HepG2 (cell line): ENCODE data around the gene ZNF578. TPM values are rescaled to one million over a fixed set of nuclear protein-coding genes. Genes with fewer than 3 reads are reported as not detected.

Experiments used
- ATAC-seq: fragments of 200-7000 bp; cut with Tn5 transposase; 3 replicates; pipeline ENCODE4 v1.9.1; 2020; ENCODE audit warnings: mild to moderate bottlenecking, moderate library complexity
- BruUV-seq: library from RNA; stranded (reverse); fragments of 400-500 nt; replicated peaks from 2 replicates; lab custom pipeline; 2021; lab: Mats Ljungman, UMichigan
- CTCF ChIA-PET: fragments of 300-600 bp; formaldehyde crosslinking; extraction: SDS; loops from one replicate; lab custom pipeline; 2021; ENCODE audit warnings: low total read pairs, inconsistent platforms, low intra/inter-chr PET ratio; lab: Yijun Ruan, JAX
- POLR2A ChIA-PET: fragments of 350-600 bp; sonication (Branson Sonifier 250); formaldehyde crosslinking; loops from one replicate; lab custom pipeline; 2020; ENCODE audit warnings: antibody characterized with exemption, inconsistent platforms; lab: Yijun Ruan, JAX
- DNase-seq: peaks from one replicate; pipeline ENCODE4 v3.0.0-alpha.2; 2015; ENCODE audit warnings: low spot score
- FAIRE-seq: peaks from 3 replicates; lab custom pipeline; 2011; peaks lifted over from hg19 to GRCh38; lab: Jason Lieb, UNC
- H2AFZ ChIP-seq: one replicate; pipeline ENCODE4 v1.6.1; 2011; ENCODE audit warnings: low read length, inconsistent platforms
- H3K27ac ChIP-seq: fragments of 300-600 bp; 3 replicates; pipeline ENCODE4 v1.8.0; 2011; ENCODE audit warnings: mixed run types, mild to moderate bottlenecking, mixed read lengths, low read length, inconsistent platforms; ENCODE audit not compliant: insufficient read depth; ENCODE audit errors: extremely low read length
- H3K27me3 ChIP-seq, 2 experiments: fragments of 200-600 bp in 1 of 2; 2 replicates in 1 of 2; 3 replicates in 1 of 2; pipeline versions ENCODE4 v1.6.0 to v1.8.0; 2011; ENCODE audit warnings: low read length in 2 of 2, mild to moderate bottlenecking in 2 of 2, moderate library complexity in 2 of 2, inconsistent platforms in 1 of 2; ENCODE audit not compliant: insufficient read depth in 2 of 2, control insufficient read depth in 1 of 2
- H3K36me3 ChIP-seq, 2 experiments: fragments of 200-600 bp in 1 of 2; replicated peaks in 1 of 2; 2 replicates in 1 of 2; 3 replicates in 1 of 2; pipeline versions ENCODE4 v1.5.1 to v1.8.0; 2011; ENCODE audit warnings: low read length in 2 of 2, inconsistent platforms in 1 of 2; ENCODE audit not compliant: insufficient read depth in 2 of 2, control insufficient read depth in 1 of 2
- H3K4me1 ChIP-seq: 2 replicates; pipeline ENCODE4 v1.5.1; 2012; ENCODE audit warnings: low read length, inconsistent platforms; ENCODE audit not compliant: insufficient read depth
- H3K4me2 ChIP-seq: 2 replicates; pipeline ENCODE4 v1.6.0; 2011; ENCODE audit warnings: low read depth, low read length, inconsistent platforms
- H3K4me3 ChIP-seq, 3 experiments: fragments of 200-600 bp in 1 of 3; sonication (generic), shearing (Covaris generic) in 1 of 3; replicated peaks in 1 of 3; 2 replicates each; pipeline ENCODE4 v1.5.1; 2011 to 2016; ENCODE audit warnings: low read length in 3 of 3, inconsistent platforms in 2 of 3, low read depth in 2 of 3, mild to moderate bottlenecking in 2 of 3, control low read depth in 1 of 3, mixed read lengths in 1 of 3; ENCODE audit not compliant: insufficient read depth in 1 of 3
- H3K79me2 ChIP-seq: one replicate; pipeline ENCODE4 v1.6.1; 2011; ENCODE audit warnings: low read length, inconsistent platforms; ENCODE audit not compliant: insufficient read depth
- H3K9ac ChIP-seq: 2 replicates; pipeline ENCODE4 v1.6.0; 2011; ENCODE audit warnings: mild to moderate bottlenecking, low read depth, low read length, inconsistent platforms; ENCODE audit not compliant: insufficient read depth
- H3K9me3 ChIP-seq: 2 replicates; pipeline ENCODE4 v1.5.1; 2012; ENCODE audit warnings: mild to moderate bottlenecking, low read length
- H4K20me1 ChIP-seq: 2 replicates; pipeline ENCODE4 v1.6.0; 2011; ENCODE audit warnings: inconsistent platforms, mild to moderate bottlenecking, low read length, moderate library complexity; ENCODE audit not compliant: insufficient read depth
- KLF13 ChIP-seq: sonication (generic); formaldehyde crosslinking; IDR thresholded peaks from 2 replicates; pipeline ENCODE4 v1.4.0; 2020; ENCODE audit warnings: mild to moderate bottlenecking, missing genetic modification reagents
- KMT2A ChIP-seq: sonication (generic); formaldehyde crosslinking; IDR thresholded peaks from 2 replicates; pipeline ENCODE4 v1.4.0; 2020; ENCODE audit warnings: missing genetic modification reagents
- MTA1 ChIP-seq: sonication (generic); formaldehyde crosslinking; IDR thresholded peaks from 2 replicates; pipeline ENCODE4 v1.4.0; 2020; ENCODE audit warnings: missing genetic modification reagents, mild to moderate bottlenecking, borderline replicate concordance
- PRMT3 ChIP-seq: sonication (generic); formaldehyde crosslinking; IDR thresholded peaks from 2 replicates; pipeline ENCODE4 v1.8.1; 2022; ENCODE audit warnings: low read depth, mild to moderate bottlenecking, moderate library complexity, missing genetic modification reagents, borderline replicate concordance
- RBAK ChIP-seq: sonication (generic); formaldehyde crosslinking; IDR thresholded peaks from 2 replicates; pipeline ENCODE4 v1.5.1; 2020; ENCODE audit warnings: mild to moderate bottlenecking, missing genetic modification reagents
- RFXANK ChIP-seq: IDR thresholded peaks from 2 replicates; pipeline ENCODE4 v1.6.1; 2016
- SAP130 ChIP-seq: IDR thresholded peaks from 2 replicates; pipeline ENCODE4 v1.6.1; 2016; ENCODE audit warnings: low read depth
- ZBTB7B ChIP-seq: sonication (generic); formaldehyde crosslinking; IDR thresholded peaks from 2 replicates; pipeline ENCODE4 v1.4.0; 2020; ENCODE audit warnings: missing genetic modification reagents
- ZNF256 ChIP-seq: sonication (generic); formaldehyde crosslinking; conservative IDR thresholded peaks from 2 replicates; pipeline ENCODE4 v1.4.0; 2020; ENCODE audit warnings: missing genetic modification reagents
- ZNF343 ChIP-seq: sonication (generic); formaldehyde crosslinking; IDR thresholded peaks from 2 replicates; pipeline ENCODE4 v1.4.0; 2020; ENCODE audit warnings: mild to moderate bottlenecking, missing genetic modification reagents
- ZNF501 ChIP-seq: sonication (generic); formaldehyde crosslinking; IDR thresholded peaks from 2 replicates; pipeline ENCODE4 v1.5.1; 2020; ENCODE audit warnings: mild to moderate bottlenecking, moderate library complexity, missing genetic modification reagents
- ZNF546 ChIP-seq: sonication (generic); formaldehyde crosslinking; conservative IDR thresholded peaks from 2 replicates; pipeline ENCODE4 v1.8.1; 2023; ENCODE audit warnings: mild to moderate bottlenecking, missing genetic modification reagents
- ZNF768 ChIP-seq: sonication (generic); formaldehyde crosslinking; IDR thresholded peaks from 2 replicates; pipeline ENCODE4 v1.4.0; 2020; ENCODE audit warnings: missing genetic modification reagents
- WGBS: methylation state at CpG from one replicate; pipeline ENCODE4 v1.1.6; 2017; ENCODE audit warnings: low lambda C conversion rate; 5-methylcytosine and 5-hydroxymethylcytosine counted together
- in situ Hi-C: cut with HindIII; loops from 2 replicates; pipeline ENCODE4 v1.10.0; 2017; ENCODE audit warnings: low pct_unique_long_range_greater_than_20kb; ENCODE audit not compliant: extremely low pct_ligation_motif_present
- intact Hi-C: fragments of 100-400 bp; cut with micrococcal nuclease; formaldehyde crosslinking; loops from one replicate; pipeline ENCODE4 v1.10.0; 2022; ENCODE audit not compliant: unreplicated experiment
- polyA plus RNA-seq, 8 experiments: library from polyadenylated mRNA; depleted of rRNA in 3 of 8; stranded (reverse) in 7 of 8; unstranded in 1 of 8; fragments of >200 nt; fragmentation: Illumina TruSeq in 4 of 8; extraction: Trizol in 4 of 8; gene quantifications; 2 replicates each; pipeline versions ENCODE4 v1.2.1 to v1.2.3, GENCODE V29; 2011 to 2016; ENCODE audit warnings: low read depth in 4 of 8, missing spikeins in 1 of 8, mixed read lengths in 1 of 8; ENCODE audit not compliant: insufficient read depth in 1 of 8
- total RNA-seq, 5 experiments: library from RNA; depleted of rRNA; stranded (reverse); fragments of >200 nt; fragmentation: Illumina TruSeq; extraction: Trizol; gene quantifications; 2 replicates each; pipeline ENCODE4 v1.2.3, GENCODE V29; 2016; ENCODE audit warnings: low read depth in 1 of 5
- TF ChIP-seq, protein P1 (sequence below): IDR thresholded peaks from 2 replicates; pipeline ENCODE4 v1.6.1; 2016
- TF ChIP-seq, protein P2 (sequence below): sonication (generic); formaldehyde crosslinking; IDR thresholded peaks from 2 replicates; pipeline ENCODE4 v1.8.1; 2022; ENCODE audit warnings: low read depth, mild to moderate bottlenecking, missing genetic modification reagents
- TF ChIP-seq, protein P3 (sequence below): sonication (generic); formaldehyde crosslinking; IDR thresholded peaks from 2 replicates; pipeline ENCODE4 v1.9.0; 2021; ENCODE audit warnings: missing genetic modification reagents, mild to moderate bottlenecking, borderline replicate concordance
- TF ChIP-seq, protein P4 (sequence below): sonication (generic); formaldehyde crosslinking; IDR thresholded peaks from 2 replicates; pipeline ENCODE4 v1.8.1; 2023; ENCODE audit warnings: missing genetic modification reagents, mild to moderate bottlenecking, borderline replicate concordance
- TF ChIP-seq, protein P5 (sequence below): sonication (generic); formaldehyde crosslinking; IDR thresholded peaks from 2 replicates; pipeline ENCODE4 v1.4.0; 2020; ENCODE audit warnings: missing genetic modification reagents

ZNF578 gene
- total and polyA plus RNA-seq, 2 of the 13 experiments (the other 11 are each of a cell fraction or from before 2014, with no cell fraction given), result not detected

DNA sequence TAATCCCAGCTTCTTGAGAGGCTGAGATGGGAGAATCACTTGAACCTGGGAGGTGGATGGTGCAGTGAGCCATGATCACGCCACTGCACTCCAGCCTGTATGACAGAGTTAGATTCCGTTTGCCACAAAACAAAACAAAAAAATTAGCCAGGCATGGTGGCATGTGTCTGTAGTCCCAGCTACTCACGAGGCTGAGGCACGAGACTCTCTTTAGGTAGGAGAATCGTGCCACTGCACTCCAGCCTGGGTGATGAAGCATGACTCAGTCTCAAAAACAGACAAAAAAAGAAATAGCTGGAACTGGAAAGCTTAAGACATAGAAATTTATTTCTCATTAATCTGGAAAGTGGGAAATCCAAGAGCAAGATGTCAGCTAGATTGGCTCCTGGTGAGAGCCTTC lies 53.9 kb downstream of the ZNF578 start:
- WGBS, result 3% methylated on average over 5 of the region's 5 CpGs
- POLR2A ChIA-PET, result no interaction called here
- Histone ChIP-seq H3K27ac (no peak overlapping the region), H3K9me3 (peaks cover 43% of the 10 kb centered on the region), H2AFZ (no peak overlapping the region), H3K9ac (no peak overlapping the region), H3K27me3 (no peaks in the 10 kb centered on the region), H3K4me2 (no peak overlapping the region), H4K20me1 (no peaks in the 10 kb centered on the region), H3K36me3 (no peaks in the 10 kb centered on the region), H3K79me2 (no peaks in the 10 kb centered on the region), H3K4me3 (no peak overlapping the region), H3K4me1 (no peaks in the 10 kb centered on the region)
- in situ Hi-C loops, result no loop called here
- ATAC-seq, result no peak
- DNase-seq, result no peak
- intact Hi-C loops, result no loop called here
- no peak for FAIRE-seq
- no TSS peak for BruUV-seq
- CTCF ChIA-PET, result no interaction called here
- TF ChIP-seq RFXANK (CRISPR knock-in tag) (no peak), ZNF501 (CRISPR knock-in tag) (no peak), ZNF343 (CRISPR knock-in tag) (no peak), MTA1 (CRISPR knock-in tag) (no peak), SAP130 (CRISPR knock-in tag) (no peak), ZNF546 (CRISPR knock-in tag) (no peak), ZBTB7B (CRISPR knock-in tag) (no peak), KLF13 (CRISPR knock-in tag) (no peak), PRMT3 (no peak), RBAK (CRISPR knock-in tag) (no peak), KMT2A (CRISPR knock-in tag) (no peak), ZNF768 (CRISPR knock-in tag) (no peak), ZNF256 (no peak)
- TF ChIP-seq, protein P1, sequence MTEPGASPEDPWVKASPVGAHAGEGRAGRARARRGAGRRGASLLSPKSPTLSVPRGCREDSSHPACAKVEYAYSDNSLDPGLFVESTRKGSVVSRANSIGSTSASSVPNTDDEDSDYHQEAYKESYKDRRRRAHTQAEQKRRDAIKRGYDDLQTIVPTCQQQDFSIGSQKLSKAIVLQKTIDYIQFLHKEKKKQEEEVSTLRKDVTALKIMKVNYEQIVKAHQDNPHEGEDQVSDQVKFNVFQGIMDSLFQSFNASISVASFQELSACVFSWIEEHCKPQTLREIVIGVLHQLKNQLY (CRISPR knock-in tag), result no peak
- TF ChIP-seq, protein P2, sequence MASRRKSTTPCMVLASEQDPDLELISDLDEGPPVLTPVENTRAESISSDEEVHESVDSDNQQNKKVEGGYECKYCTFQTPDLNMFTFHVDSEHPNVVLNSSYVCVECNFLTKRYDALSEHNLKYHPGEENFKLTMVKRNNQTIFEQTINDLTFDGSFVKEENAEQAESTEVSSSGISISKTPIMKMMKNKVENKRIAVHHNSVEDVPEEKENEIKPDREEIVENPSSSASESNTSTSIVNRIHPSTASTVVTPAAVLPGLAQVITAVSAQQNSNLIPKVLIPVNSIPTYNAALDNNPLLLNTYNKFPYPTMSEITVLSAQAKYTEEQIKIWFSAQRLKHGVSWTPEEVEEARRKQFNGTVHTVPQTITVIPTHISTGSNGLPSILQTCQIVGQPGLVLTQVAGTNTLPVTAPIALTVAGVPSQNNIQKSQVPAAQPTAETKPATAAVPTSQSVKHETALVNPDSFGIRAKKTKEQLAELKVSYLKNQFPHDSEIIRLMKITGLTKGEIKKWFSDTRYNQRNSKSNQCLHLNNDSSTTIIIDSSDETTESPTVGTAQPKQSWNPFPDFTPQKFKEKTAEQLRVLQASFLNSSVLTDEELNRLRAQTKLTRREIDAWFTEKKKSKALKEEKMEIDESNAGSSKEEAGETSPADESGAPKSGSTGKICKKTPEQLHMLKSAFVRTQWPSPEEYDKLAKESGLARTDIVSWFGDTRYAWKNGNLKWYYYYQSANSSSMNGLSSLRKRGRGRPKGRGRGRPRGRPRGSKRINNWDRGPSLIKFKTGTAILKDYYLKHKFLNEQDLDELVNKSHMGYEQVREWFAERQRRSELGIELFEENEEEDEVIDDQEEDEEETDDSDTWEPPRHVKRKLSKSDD (CRISPR knock-in tag), result no peak
- TF ChIP-seq, protein P3, sequence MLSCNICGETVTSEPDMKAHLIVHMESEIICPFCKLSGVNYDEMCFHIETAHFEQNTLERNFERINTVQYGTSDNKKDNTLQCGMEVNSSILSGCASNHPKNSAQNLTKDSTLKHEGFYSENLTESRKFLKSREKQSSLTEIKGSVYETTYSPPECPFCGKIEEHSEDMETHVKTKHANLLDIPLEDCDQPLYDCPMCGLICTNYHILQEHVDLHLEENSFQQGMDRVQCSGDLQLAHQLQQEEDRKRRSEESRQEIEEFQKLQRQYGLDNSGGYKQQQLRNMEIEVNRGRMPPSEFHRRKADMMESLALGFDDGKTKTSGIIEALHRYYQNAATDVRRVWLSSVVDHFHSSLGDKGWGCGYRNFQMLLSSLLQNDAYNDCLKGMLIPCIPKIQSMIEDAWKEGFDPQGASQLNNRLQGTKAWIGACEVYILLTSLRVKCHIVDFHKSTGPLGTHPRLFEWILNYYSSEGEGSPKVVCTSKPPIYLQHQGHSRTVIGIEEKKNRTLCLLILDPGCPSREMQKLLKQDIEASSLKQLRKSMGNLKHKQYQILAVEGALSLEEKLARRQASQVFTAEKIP, result no peak
- TF ChIP-seq, protein P4, sequence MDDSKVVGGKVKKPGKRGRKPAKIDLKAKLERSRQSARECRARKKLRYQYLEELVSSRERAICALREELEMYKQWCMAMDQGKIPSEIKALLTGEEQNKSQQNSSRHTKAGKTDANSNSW (CRISPR knock-in tag), result no peak
- TF ChIP-seq, protein P5, sequence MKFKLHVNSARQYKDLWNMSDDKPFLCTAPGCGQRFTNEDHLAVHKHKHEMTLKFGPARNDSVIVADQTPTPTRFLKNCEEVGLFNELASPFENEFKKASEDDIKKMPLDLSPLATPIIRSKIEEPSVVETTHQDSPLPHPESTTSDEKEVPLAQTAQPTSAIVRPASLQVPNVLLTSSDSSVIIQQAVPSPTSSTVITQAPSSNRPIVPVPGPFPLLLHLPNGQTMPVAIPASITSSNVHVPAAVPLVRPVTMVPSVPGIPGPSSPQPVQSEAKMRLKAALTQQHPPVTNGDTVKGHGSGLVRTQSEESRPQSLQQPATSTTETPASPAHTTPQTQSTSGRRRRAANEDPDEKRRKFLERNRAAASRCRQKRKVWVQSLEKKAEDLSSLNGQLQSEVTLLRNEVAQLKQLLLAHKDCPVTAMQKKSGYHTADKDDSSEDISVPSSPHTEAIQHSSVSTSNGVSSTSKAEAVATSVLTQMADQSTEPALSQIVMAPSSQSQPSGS (CRISPR knock-in tag), result no peak
